GM19193 (cell line): ENCODE measurements around the gene LGALS3.

Source experiments
- POLR2A ChIP-seq: IDR thresholded peaks from 4 replicates; pipeline ENCODE4 v1.6.1; 2011; ENCODE audit not compliant: insufficient read depth, insufficient read length; ENCODE audit errors: extremely low read depth

Gene LGALS3

GRCh38 chr14:55191203-55192053, 62.4 kb downstream of the LGALS3 start, which contains the start of gene DLGAP5:
DLGAP5 (minus strand) TSS chr14:55191585; CDS start chr14:55189179, 2,406 bp downstream.
- peak; percentile 76 for TF ChIP-seq POLR2A

GRCh38 chr14:55192054-55192621, 63.1 kb downstream of the LGALS3 start:
- TF ChIP-seq POLR2A = no peak

GRCh38 chr14:55194656-55195355, 65.8 kb downstream of the LGALS3 start:
- no peak for TF ChIP-seq POLR2A
